OCI-LY1 (cell line): ENCODE results near the gene BNIP5.

ENCODE experiments used
- EZH2 ChIP-seq: fragments of 200-600 bp; sonication (generic), shearing (Covaris generic); IDR thresholded peaks from 2 replicates; pipeline ENCODE4 v1.8.0; 2017; ENCODE audit warnings: borderline replicate concordance, mixed run types, mild to moderate bottlenecking, antibody characterized with exemption, low read length, moderate library complexity, mixed read lengths
- TF ChIP-seq, protein P1 (sequence below): fragments of 200-600 bp; sonication (generic), shearing (Covaris generic); IDR thresholded peaks from 2 replicates; pipeline ENCODE4 v1.5.1; 2017; ENCODE audit warnings: mild to moderate bottlenecking, antibody characterized with exemption, low read length, moderate library complexity, mixed read lengths

DNA sequence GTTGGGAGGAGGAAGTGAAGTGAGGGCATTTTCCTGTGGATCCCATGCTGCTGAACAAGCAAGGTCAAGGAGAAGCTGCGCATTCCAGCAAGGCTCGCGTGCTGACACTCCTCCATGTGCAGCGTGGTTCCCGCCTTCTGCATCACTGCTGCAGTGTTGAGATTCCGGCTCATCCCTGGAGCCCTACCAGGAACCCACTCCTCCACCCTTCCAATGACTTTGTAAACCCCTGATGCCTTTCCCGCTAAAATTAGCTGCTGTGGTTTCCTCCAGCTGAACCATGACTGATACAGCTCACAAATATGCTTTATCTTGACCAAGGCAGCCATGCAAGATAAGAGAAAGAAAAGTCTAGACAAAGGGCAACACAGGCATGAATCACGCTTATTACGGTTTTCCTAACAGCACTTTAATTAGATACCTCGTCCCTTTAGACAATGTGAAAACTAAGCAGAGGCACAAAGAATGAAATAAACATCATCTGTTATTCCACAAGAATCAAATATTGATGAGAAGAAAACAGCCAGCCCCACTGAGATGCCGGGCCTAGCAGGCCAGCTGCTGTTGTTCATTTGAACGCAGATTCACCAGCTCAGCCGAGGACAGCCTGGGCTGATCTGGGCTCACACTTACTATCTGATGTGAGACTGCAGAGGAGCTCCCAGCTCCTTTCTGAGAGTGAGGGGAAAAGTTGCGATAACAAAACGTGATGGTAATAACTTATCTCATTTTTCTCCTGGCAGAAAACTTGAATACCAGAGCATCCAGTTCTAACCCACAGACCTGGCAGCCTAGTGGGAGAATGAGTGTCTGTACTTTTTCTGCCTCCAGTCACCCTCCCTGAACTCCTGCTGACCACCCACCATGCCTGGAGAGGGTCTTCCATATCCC, 14.2 kb upstream of the BNIP5 start:
- TF ChIP-seq, protein P1, sequence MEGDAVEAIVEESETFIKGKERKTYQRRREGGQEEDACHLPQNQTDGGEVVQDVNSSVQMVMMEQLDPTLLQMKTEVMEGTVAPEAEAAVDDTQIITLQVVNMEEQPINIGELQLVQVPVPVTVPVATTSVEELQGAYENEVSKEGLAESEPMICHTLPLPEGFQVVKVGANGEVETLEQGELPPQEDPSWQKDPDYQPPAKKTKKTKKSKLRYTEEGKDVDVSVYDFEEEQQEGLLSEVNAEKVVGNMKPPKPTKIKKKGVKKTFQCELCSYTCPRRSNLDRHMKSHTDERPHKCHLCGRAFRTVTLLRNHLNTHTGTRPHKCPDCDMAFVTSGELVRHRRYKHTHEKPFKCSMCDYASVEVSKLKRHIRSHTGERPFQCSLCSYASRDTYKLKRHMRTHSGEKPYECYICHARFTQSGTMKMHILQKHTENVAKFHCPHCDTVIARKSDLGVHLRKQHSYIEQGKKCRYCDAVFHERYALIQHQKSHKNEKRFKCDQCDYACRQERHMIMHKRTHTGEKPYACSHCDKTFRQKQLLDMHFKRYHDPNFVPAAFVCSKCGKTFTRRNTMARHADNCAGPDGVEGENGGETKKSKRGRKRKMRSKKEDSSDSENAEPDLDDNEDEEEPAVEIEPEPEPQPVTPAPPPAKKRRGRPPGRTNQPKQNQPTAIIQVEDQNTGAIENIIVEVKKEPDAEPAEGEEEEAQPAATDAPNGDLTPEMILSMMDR, result no peak
- no peak for TF ChIP-seq EZH2
